ENCODE data around the gene PLEKHA4.

DNA sequence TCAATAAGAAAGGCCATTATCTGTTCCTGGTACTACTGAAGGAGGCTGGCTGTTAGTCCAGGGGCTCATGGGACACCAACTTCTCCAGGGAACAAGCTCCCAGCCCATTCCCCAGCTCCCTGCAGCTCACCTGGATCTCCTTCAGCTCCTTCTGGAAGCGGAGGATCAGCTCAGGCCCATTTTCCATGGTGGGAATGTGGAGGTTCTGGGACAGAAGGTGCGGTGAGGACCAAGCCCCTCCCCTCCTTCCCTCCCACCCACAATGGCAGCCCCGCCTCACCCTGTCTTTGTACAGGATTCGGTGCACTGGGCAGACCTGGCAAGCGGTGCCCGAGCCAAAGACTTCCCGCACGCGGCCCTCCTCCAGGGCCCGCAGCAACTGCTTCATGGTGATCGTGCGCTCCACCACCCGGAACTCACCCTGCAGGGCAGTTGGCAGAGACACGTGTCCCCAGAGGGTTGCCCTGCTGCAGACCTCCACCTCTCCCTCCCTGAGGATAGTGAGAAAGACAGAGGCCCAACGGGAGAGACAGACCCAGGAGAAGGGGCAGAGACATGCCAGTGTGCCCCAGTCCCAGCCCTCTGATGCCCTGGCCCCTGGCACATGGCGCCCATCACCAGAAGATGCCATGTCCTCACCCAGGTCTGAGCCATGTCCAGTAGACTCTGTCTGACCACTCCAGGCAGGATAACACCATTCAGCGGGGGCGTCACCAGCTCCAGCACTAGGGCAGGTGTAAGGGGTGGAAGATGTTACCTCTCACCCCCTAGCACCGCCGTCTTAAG lies 71.9 kb downstream of the PLEKHA4 start:
- no peak for TF ChIP-seq TEAD4 (CRISPR knock-in tag; IDR thresholded peaks at IDR 0.05)
- TF ChIP-seq GTF2I (CRISPR knock-in tag; conservative IDR thresholded peaks at IDR 0.05), result no peak
- TF ChIP-seq, protein P1, sequence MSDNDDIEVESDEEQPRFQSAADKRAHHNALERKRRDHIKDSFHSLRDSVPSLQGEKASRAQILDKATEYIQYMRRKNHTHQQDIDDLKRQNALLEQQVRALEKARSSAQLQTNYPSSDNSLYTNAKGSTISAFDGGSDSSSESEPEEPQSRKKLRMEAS (CRISPR knock-in tag; IDR thresholded peaks at IDR 0.05), result no peak

All from WTC11 (cell line).